GM21360 (cell line): ENCODE results near the gene RIC8B.

ENCODE experiments used
- ATAC-seq: cut with Tn5 transposase; IDR thresholded peaks from one replicate; pipeline ENCODE4 v1.9.1; 2021; ENCODE audit warnings: mild to moderate bottlenecking, moderate library complexity; ENCODE audit not compliant: unreplicated experiment

The RIC8B gene

GRCh38 chr12:106758349-106759110 lies 16.0 kb upstream of the RIC8B start:
- ATAC-seq: no peak

DNA sequence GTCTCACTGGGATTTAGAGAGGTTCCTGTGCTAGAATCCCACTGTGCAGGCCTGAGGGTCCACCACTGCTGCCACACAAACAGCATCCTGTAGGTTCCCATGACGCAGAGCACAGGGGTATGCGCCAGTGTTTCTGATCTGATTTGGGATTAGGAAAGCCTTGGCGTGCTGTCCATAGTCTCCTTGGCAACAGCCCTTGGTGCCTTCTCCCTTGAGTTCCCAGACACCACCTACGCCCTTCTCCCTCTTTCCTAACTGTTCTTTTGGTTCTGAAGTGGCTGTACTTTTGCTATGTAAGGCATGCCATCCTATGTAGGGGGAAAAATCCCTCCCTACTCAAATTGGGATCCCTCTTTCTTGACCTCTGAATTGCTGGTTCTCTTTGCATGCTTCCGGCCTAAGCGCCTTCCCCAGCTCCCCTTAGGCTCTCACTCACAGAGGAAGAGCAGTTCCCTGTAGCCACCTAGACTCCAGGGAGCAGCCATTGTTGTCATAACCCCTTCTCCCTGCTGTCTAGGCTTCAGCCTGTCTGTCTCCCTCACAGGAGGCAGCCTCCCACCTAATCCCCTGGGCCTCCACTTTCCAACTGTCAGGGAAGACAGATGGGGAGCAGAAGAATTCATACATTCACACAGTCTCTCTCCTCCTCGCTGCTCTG lies 14.8 kb upstream of the RIC8B start:
- ATAC-seq: peak; percentile 26

- peak; percentile 97 for ATAC-seq
Measured at GRCh38 chr12:106760184-106760531, 14.3 kb upstream of the RIC8B start.

DNA sequence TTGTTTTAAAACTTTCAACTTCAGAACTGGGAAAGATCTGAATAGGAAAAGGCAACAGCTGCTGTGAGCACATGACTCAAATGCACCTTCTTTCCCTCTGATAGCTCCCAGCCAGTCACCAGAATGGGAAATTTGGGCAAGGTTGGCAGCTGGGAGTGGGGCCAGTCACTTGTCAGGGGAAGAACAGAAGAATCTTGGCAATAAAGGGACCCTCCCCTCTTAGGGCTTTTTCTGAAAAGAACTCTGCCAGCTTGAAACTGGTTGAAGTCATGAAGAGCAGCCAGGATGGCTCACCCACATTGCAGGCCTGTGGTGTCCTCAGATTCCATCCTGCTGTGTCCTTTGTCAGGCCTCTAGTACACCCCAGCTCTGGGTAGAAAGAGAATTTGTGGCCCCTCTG lies 10.3 kb upstream of the RIC8B start:
- ATAC-seq: no peak

GRCh38 chr12:106764738-106765137 lies 9.7 kb upstream of the RIC8B start:
- ATAC-seq: no peak

DNA sequence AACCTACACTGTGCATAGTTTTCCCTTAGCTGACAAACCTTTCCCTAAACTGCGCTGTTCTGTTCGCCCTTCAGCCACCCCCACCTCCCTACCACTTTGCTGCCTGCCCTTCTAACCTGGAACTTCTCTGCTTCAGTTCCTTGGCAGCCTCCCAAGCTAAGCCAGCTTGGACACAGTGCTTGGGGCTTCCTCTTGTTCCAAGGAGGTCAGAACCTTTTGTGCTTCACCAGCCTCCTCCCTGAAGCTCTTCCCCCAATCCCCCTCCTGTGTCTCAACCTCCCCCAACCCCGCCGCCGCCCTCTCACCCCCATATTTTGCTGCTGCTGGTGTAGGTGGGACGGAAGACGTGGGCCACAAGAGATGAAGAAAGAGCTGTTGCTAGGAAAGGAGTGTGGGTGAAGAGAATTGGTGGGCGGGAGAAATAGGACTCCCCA lies 8.1 kb upstream of the RIC8B start:
- ATAC-seq: no peak

- no peak for ATAC-seq
Measured at GRCh38 chr12:106767206-106767605, 7.3 kb upstream of the RIC8B start.

- no peak for ATAC-seq
Measured at GRCh38 chr12:106767954-106768822, 6.3 kb upstream of the RIC8B start.

DNA sequence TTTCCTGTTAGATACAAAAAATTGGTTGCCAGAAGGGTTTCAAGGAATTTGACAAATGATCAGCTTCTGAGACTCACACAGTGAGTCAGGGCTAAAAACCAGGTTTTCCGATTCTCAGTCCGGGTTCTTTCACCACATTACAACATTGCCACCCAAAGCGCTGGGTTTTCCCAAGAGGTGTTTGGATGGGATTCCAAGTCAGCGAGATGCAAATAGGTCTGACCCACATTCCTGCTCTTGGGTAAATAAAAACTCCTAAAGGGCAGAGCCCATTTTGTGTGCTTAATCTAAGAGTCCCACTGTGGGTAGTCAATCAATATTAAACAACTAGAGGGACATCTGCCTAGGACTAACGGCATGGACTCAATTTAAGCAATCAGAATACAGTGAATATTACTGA lies 5.4 kb upstream of the RIC8B start:
- ATAC-seq: no peak

- ATAC-seq: no peak
Measured at GRCh38 chr12:106769546-106769945, 4.9 kb upstream of the RIC8B start.

DNA sequence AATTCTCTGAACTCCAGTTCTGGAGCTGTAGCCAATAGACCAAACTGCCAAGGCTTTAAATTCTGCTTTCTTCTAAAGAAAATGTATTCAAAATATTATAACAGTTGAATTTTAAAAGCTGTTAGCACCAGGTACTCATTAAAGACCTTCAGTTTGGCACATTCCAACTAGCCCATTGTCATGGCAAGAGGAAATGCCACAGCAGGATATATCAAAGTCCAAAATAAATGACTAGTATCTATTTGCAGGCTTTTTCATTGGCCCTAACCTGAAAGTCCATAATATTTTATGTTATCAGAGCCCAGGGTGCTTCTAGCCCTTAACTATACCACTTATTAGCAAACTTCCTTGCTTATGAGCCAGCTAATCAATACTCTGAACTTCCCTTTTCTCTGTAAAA lies 3.1 kb upstream of the RIC8B start:
- no peak for ATAC-seq

DNA sequence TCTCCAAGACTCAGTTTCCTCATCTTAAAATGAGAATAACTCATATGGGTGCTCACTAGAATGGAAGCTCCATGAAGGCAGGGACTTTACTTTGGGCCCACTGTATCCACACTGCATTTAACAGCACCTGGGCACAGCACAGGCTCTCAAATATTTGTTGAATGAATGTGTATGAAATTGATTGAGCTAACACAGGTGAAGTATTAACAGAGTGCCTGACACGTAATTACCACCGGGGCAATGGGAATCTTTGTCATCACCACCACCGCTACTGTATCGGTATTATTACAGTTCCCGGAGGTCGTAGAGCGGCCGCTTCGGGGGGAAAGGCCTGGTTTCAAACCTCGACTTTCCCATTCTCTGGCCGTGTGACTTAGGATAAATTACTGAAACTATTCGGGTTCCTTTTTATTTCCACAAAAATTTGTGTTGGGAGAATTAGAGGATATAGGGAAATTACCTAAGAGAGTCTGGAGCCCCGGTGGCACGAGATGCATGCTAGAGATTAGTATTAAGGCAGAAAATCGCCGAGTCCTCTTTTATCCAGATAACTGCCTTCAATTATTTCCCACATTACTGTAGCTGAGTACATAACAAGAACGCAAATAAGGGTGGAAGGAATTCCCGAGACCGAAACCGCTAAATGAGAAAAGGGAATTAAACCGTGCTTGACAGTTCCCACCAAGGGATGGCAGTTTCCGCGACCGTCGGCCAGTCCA lies 1.0 kb upstream of the RIC8B start:
- no peak for ATAC-seq

DNA sequence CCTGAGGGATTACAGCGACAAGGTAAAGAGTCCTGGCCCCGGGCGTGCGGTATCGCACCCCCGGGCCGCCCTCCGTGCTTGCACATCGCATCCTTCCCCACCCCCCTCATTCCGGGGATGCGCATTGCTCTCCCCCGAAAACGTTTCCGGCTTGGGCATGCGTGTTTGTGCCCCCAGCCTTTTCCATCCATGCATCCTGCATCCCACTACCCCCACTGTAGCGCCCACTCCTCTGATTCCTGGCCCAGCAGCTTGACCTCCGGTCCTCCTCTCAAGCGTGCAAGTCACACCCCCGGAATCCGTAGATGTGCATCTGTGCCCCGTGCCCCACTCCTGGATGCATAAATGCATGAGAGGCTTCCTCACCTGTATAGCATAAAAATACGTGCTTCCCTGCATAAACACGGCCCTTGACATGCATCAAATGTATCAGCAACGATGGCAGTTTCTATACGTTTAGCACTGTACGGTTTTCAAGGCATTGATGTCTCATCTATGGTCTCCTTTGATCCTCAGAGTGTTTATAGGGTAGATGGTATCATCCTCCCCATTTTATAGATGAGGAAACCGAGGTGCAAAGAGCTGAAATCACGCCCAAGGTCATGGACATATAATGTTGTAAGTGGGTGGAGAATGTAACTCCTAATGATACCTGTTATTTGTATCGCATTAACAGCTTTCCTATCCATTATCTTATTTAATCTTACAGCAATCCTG lies 484 bp downstream of the RIC8B start:
- ATAC-seq: peak; percentile 17

GRCh38 chr12:106776897-106777296 lies 2.4 kb downstream of the RIC8B start:
- no peak for ATAC-seq

- no peak for ATAC-seq
Measured at GRCh38 chr12:106780010-106780631, 5.6 kb downstream of the RIC8B start.

GRCh38 chr12:106782619-106783018 lies 8.1 kb downstream of the RIC8B start:
- ATAC-seq: no peak

DNA sequence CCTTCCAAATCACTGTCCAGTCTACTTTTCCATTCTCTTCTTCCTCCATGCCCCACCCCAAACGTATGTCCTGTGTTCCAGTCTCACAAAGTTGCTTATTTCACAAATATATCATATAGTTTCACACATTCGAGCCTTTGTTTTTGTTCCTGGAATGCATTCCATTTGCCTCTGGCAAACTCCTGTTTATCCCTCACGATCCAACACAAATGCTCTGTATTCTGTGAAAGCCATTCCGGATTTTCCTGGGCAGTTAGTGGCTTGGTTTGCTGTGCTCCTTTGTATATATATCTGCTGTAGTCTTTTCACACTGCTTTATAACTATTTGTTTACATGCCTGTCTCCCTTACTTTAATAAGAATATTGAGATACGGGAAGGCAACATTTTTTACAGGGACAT lies 9.0 kb downstream of the RIC8B start:
- no peak for ATAC-seq

- no peak for ATAC-seq
Measured at GRCh38 chr12:106790020-106790419, 15.5 kb downstream of the RIC8B start.

DNA sequence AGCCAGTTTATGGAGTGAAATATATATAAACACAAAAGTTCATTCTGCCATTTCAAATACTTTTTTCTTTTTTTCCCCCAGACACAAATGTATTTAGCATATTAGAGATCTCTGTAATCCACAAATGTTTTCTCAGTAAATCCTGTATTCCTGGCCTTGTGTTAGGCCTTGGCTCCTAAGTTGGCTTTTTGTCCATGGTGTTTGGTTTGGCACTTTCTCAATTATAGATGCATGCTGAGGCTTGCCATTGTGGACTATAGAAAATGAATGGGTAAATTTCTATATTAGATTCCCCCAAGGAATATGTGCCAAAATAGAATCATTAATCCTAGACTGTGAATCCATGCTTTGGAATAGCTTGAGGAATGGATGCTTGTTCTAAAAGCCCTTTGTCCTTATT lies 17.0 kb downstream of the RIC8B start:
- ATAC-seq: no peak

DNA sequence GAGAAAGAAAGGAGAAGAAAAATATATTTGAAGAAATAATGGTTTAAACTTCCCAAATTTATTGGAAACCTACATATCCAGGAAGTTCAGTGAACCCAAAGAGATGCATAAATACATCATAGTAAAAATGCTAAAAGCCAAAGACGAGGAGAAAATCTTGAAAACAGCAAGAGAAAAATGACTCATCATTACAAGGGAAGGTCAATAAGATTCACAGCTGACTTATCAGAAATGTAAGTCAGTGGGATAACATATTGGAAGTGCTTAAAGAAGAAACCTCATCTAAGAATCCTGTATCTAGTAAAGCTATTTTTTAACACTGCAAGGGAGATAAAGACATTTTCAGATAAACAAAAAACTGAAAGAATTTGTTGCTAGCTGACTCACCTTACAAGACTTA lies 19.9 kb downstream of the RIC8B start:
- ATAC-seq: no peak
